Transverse colon (tissue), 4 donors: Measurements from ENCODE around the gene PARS2. TPM values are rescaled to one million over a fixed set of nuclear protein-coding genes. Genes with fewer than 3 reads are reported as not detected.

Experiments used
- DNase-seq: peaks from one replicate; pipeline ENCODE4 v3.0.0-alpha.2; 2019
- H3K27ac ChIP-seq, 4 donors: fragments of 200-600 bp; sonication (generic); 2 replicates each; pipeline ENCODE4 v1.5.1; 2016 to 2018; ENCODE audit warnings: inconsistent platforms in 4 of 4
- H3K27me3 ChIP-seq: fragments of 200-600 bp; sonication (generic); 2 replicates; pipeline ENCODE4 v1.5.1; 2017; ENCODE audit warnings: inconsistent platforms
- H3K36me3 ChIP-seq, 4 donors: fragments of 200-600 bp; sonication (generic); 2 replicates each; pipeline ENCODE4 v1.5.1; 2017 to 2019; ENCODE audit warnings: inconsistent platforms in 4 of 4
- H3K4me1 ChIP-seq, 4 donors: fragments of 200-600 bp; sonication (generic); 2 replicates each; pipeline ENCODE4 v1.5.1; 2017 to 2020; ENCODE audit warnings: inconsistent platforms in 4 of 4
- H3K4me3 ChIP-seq, 4 donors: fragments of 200-600 bp; sonication (generic); 1 replicate in 1 of 4; 2 replicates in 3 of 4; pipeline versions ENCODE4 v1.5.1 to v1.6.1; 2017 to 2019; ENCODE audit warnings: inconsistent platforms in 4 of 4
- H3K9me3 ChIP-seq, 2 donors: fragments of 200-600 bp; sonication (generic); 2 replicates each; pipeline ENCODE4 v1.5.1; 2017 to 2019; ENCODE audit warnings: inconsistent platforms in 2 of 2
- CTCF ChIP-seq, 5 experiments: fragments of 200-600 bp in 3 of 5; fragments of 450-650 bp in 2 of 5; sonication (generic) in 3 of 5; IDR thresholded peaks; 1 replicate in 2 of 5; 2 replicates in 3 of 5; pipeline ENCODE4 v1.5.1; 2016 to 2017; ENCODE audit warnings: antibody characterized with exemption in 5 of 5, inconsistent platforms in 3 of 5, mild to moderate bottlenecking in 2 of 5, moderate library complexity in 1 of 5
- EP300 ChIP-seq: sonication (generic); formaldehyde crosslinking; IDR thresholded peaks from one replicate; pipeline ENCODE4 v1.6.1; 2017; ENCODE audit warnings: antibody characterized with exemption, low read depth
- POLR2A ChIP-seq: fragments of 450-650 bp; IDR thresholded peaks from one replicate; pipeline ENCODE4 v1.6.1; 2016; ENCODE audit warnings: antibody characterized with exemption, mild to moderate bottlenecking, moderate library complexity
- POLR2AphosphoS5 ChIP-seq, 3 donors: sonication (generic); formaldehyde crosslinking; IDR thresholded peaks; one replicate each; pipeline ENCODE4 v1.6.1; 2016; ENCODE audit warnings: antibody characterized with exemption in 3 of 3
- WGBS, 2 donors: methylation state at CpG; one replicate each; pipeline ENCODE4 v1.1.5; 2018; ENCODE audit warnings: low coverage in 1 of 2; 5-methylcytosine and 5-hydroxymethylcytosine counted together
- in situ Hi-C, 4 donors: fragments of 200-750 bp; cut with MboI; loops; one replicate each; pipeline versions ENCODE4 v1.15.0 to v1.15.1; 2017; ENCODE audit warnings: low sequenced_read_pairs in 3 of 4, low pct_ligation_motif_present in 1 of 4, low pct_unique_long_range_greater_than_20kb in 1 of 4
- intact Hi-C: fragments of 100-400 bp; cut with DNase I; formaldehyde crosslinking; loops from one replicate; pipeline ENCODE4 v1.15.1; 2023; ENCODE audit warnings: low total_unique reads
- total RNA-seq, 4 donors: library from RNA; depleted of rRNA; stranded (reverse); fragments of >200 nt; gene quantifications; one replicate each; pipeline ENCODE4 v1.1.0, GENCODE V29; 2016

PARS2 gene
- total RNA-seq: 10 to 100 TPM in 1 of 4 donors, 1 to 10 TPM in 2, not detected in 1; 8.9 to 13.5 (median 9.1) TPM

- peak within 1 kb of the TSS; percentile 75 to 89 (median 84) for H3K27ac ChIP-seq
- H3K27me3 ChIP-seq: no peaks in the 10 kb centered on the region
- peak; percentile 97 for DNase-seq
- no peaks in the 10 kb centered on the region for H3K36me3 ChIP-seq
- in situ Hi-C loops (no loop called here), intact Hi-C loops (no loop called here)
- peaks cover 6 to 16% (median 14%) of the 10 kb centered on the region in 4 donors for H3K4me1 ChIP-seq
- 0% methylated on average over 44 of the region's 57 CpGs; no CpG with 5 or more reads in 1 of the 2 donors for WGBS, 2 donors
- TF ChIP-seq POLR2AphosphoS5 (IDR thresholded peaks at IDR 0.05) (peak; percentile 90 to 94 (median 92)), POLR2A (peak; percentile 89), EP300 (no peak), CTCF (IDR thresholded peaks at IDR 0.05) (peak in 1 of 5 experiments; percentile 31)
- H3K9me3 ChIP-seq: no peaks in the 10 kb centered on the region
- H3K4me3 ChIP-seq: peak within 1 kb of the TSS; percentile 71 to 88 (median 78)
Measured at GRCh38 chr1:54764133-54764921, at the start of gene PARS2. TSS of gene PARS2 (minus strand) at chr1:54764523. CDS start at chr1:54759161, 5,362 bp downstream.

GRCh38 chr1:54814126-54814498, 49.8 kb upstream of the PARS2 start:
- H3K4me3 ChIP-seq: no peak overlapping the region
- H3K27me3 ChIP-seq: no peaks in the 10 kb centered on the region
- DNase-seq: peak; percentile 79
- no peaks in the 10 kb centered on the region for H3K9me3 ChIP-seq
- H3K4me1 ChIP-seq: peaks cover 2 to 39% (median 18%) of the 10 kb centered on the region in 4 donors
- peak overlapping the region; percentile 40 to 76 (median 71) for H3K27ac ChIP-seq
- TF ChIP-seq EP300 (no peak), POLR2AphosphoS5 (IDR thresholded peaks at IDR 0.05) (peak in 1 of 3 donors; percentile 22)
- no peaks in the 10 kb centered on the region for H3K36me3 ChIP-seq
- intact Hi-C loops: loop anchor here (5.0 to 10.0 kb wide), 2 partner anchors 142 to 319 kb away; no protein-coding TSS in a partner anchor
- in situ Hi-C loops: loop anchor here in 2 of 4 donors (10.0 to 25.0 kb wide), 2 partner anchors 149 to 752 kb away; partner anchors contain the start of genes TCEANC2 (in 1 of the 2) and TMEM59 (in 1 of the 2)
- WGBS, 2 donors: 68% methylated on average over 10 of the region's 10 CpGs; no CpG with 5 or more reads in 1 of the 2 donors

GRCh38 chr1:54813485-54814125, 49.3 kb upstream of the PARS2 start:
- H3K27ac ChIP-seq: peak overlapping the region in 3 of 4 donors; percentile 71 to 76 (median 71)
- in situ Hi-C loops: loop anchor here in 2 of 4 donors (10.0 to 25.0 kb wide), 2 partner anchors 149 to 751 kb away; partner anchors contain the start of genes TCEANC2 (in 1 of the 2) and TMEM59 (in 1 of the 2)
- intact Hi-C loops: loop anchor here (5.0 to 10.0 kb wide), 2 partner anchors 141 to 319 kb away; no protein-coding TSS in a partner anchor

More at GRCh38 chr1:54813485-54814125, 49.3 kb upstream of the PARS2 start:
- H3K4me1 ChIP-seq: peaks cover 2 to 39% (median 18%) of the 10 kb centered on the region in 4 donors
- no peaks in the 10 kb centered on the region for H3K27me3 ChIP-seq
- WGBS, 2 donors: 70 to 78% methylated on average over 8 to 13 of the region's 13 CpGs
- TF ChIP-seq POLR2AphosphoS5 (IDR thresholded peaks at IDR 0.05) (no peak), EP300 (no peak), CTCF (IDR thresholded peaks at IDR 0.05) (no peak), POLR2A (no peak)
- no peak overlapping the region for H3K4me3 ChIP-seq
- H3K36me3 ChIP-seq: no peaks in the 10 kb centered on the region
- no peaks in the 10 kb centered on the region for H3K9me3 ChIP-seq
- DNase-seq: no peak
